Peyer's patch (tissue), 4 donors: ENCODE measurements around the gene KAT7.

ENCODE experiments used
- POLR2A ChIP-seq, 2 donors: fragments of 450-650 bp; IDR thresholded peaks; one replicate each; pipeline ENCODE4 v1.5.1; 2017; ENCODE audit warnings: antibody characterized with exemption in 2 of 2, mild to moderate bottlenecking in 2 of 2, moderate library complexity in 2 of 2
- TF ChIP-seq, protein P1 (sequence below), 6 experiments: fragments of 450-650 bp in 4 of 6; fragments of 200-600 bp in 2 of 6; sonication (generic) in 1 of 6; IDR thresholded peaks; one replicate each; pipeline ENCODE4 v1.5.1; 2017 to 2019; ENCODE audit warnings: antibody characterized with exemption in 6 of 6, mild to moderate bottlenecking in 3 of 6, moderate library complexity in 1 of 6

DNA sequence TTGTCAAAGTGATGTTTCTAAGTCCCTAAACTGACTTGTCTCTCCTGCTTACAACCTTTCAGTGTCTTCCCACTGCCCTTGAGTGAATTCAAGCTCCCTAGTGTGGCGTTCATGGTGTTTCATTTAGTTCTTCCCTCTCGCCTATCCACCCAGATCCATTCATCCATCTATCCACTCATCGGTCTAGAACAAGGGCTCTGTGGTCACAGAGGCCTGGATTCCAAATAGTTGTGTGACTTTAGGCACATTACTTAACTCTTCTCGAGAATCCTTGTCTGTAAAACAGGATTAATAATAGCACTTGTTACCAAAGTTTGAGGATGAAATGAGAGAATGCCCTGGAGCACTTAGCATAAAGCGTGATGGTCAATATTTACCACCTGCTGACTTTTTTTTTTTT is 60.3 kb downstream of the KAT7 start:
- TF ChIP-seq, protein P1, sequence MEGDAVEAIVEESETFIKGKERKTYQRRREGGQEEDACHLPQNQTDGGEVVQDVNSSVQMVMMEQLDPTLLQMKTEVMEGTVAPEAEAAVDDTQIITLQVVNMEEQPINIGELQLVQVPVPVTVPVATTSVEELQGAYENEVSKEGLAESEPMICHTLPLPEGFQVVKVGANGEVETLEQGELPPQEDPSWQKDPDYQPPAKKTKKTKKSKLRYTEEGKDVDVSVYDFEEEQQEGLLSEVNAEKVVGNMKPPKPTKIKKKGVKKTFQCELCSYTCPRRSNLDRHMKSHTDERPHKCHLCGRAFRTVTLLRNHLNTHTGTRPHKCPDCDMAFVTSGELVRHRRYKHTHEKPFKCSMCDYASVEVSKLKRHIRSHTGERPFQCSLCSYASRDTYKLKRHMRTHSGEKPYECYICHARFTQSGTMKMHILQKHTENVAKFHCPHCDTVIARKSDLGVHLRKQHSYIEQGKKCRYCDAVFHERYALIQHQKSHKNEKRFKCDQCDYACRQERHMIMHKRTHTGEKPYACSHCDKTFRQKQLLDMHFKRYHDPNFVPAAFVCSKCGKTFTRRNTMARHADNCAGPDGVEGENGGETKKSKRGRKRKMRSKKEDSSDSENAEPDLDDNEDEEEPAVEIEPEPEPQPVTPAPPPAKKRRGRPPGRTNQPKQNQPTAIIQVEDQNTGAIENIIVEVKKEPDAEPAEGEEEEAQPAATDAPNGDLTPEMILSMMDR (IDR thresholded peaks at IDR 0.05) = no peak
- TF ChIP-seq POLR2A (IDR thresholded peaks at IDR 0.05) = no peak
